Suprapubic skin (tissue), 4 donors: ENCODE measurements around the gene WDFY2. TPM values are rescaled to one million over a fixed set of nuclear protein-coding genes. Genes with fewer than 3 reads are reported as not detected.

Source experiments
- DNase-seq, 2 donors: peaks; one replicate each; pipeline ENCODE4 v3.0.0-alpha.2; 2019; ENCODE audit warnings: low spot score in 2 of 2
- H3K27ac ChIP-seq: fragments of 200-600 bp; sonication (generic); one replicate; pipeline ENCODE4 v1.5.1; 2019
- H3K27me3 ChIP-seq: fragments of 200-600 bp; sonication (generic); one replicate; pipeline ENCODE4 v1.5.1; 2019
- H3K36me3 ChIP-seq: fragments of 200-600 bp; sonication (generic); one replicate; pipeline ENCODE4 v1.5.1; 2019
- H3K4me1 ChIP-seq: fragments of 200-600 bp; sonication (generic); one replicate; pipeline ENCODE4 v1.5.1; 2019
- H3K4me3 ChIP-seq: fragments of 200-600 bp; sonication (generic); one replicate; pipeline ENCODE4 v1.5.1; 2019; ENCODE audit warnings: mild to moderate bottlenecking
- H3K9me3 ChIP-seq: fragments of 200-600 bp; sonication (generic); one replicate; pipeline ENCODE4 v1.5.1; 2019
- EP300 ChIP-seq: sonication (generic); formaldehyde crosslinking; IDR thresholded peaks from one replicate; pipeline ENCODE4 v1.6.1; 2017; ENCODE audit warnings: antibody characterized with exemption
- POLR2A ChIP-seq, 2 donors: fragments of 450-650 bp; IDR thresholded peaks; one replicate each; pipeline ENCODE4 v1.6.1; 2017; ENCODE audit warnings: antibody characterized with exemption in 2 of 2, mild to moderate bottlenecking in 2 of 2, moderate library complexity in 2 of 2
- POLR2AphosphoS5 ChIP-seq, 3 donors: sonication (generic); formaldehyde crosslinking; IDR thresholded peaks; one replicate each; pipeline ENCODE4 v1.6.1; 2017; ENCODE audit warnings: antibody characterized with exemption in 3 of 3
- WGBS: methylation state at CpG from one replicate; pipeline ENCODE4 v1.1.5; 2018; 5-methylcytosine and 5-hydroxymethylcytosine counted together
- total RNA-seq, 4 donors: library from RNA; depleted of rRNA; stranded (reverse); fragments of >200 nt; gene quantifications; one replicate each; pipeline ENCODE4 v1.1.0, GENCODE V29; 2016
- TF ChIP-seq, protein P1 (sequence below), 2 donors: fragments of 200-600 bp in 1 of 2; fragments of 450-650 bp in 1 of 2; sonication (generic) in 1 of 2; IDR thresholded peaks; one replicate each; pipeline ENCODE4 v1.5.1; 2016 to 2019; ENCODE audit warnings: antibody characterized with exemption in 2 of 2, mild to moderate bottlenecking in 1 of 2, moderate library complexity in 1 of 2

WDFY2 gene
- total RNA-seq, 4 donors from 2014 or later = 35.3 to 99.2 (median 40.4) TPM

DNA sequence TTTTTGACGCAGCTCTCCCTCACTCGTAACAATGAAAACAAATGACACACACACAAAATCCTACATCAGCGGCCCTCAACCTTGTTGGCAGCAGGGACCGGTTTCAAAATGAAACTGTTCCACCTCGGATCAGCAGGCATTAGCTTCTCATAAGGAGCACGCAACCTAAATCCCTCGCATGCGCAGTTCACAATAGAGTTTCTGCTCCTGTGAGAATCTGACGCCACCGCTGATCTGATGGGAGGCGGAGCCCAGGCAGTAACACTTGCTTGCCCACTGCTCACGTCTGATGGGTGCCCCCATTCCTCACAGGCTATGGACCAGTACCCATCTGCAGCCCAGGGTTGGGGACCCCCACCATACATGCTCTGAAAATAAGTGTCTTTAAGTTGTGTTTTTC, 176.3 kb downstream of the WDFY2 start:
- Histone ChIP-seq H3K27ac (no peak overlapping the region), H3K4me1 (peaks cover 19% of the 10 kb centered on the region), H3K36me3 (peaks cover 72% of the 10 kb centered on the region), H3K4me3 (no peak overlapping the region), H3K9me3 (no peaks in the 10 kb centered on the region), H3K27me3 (no peaks in the 10 kb centered on the region)
- no peak for DNase-seq
- 85% methylated on average over 12 of the region's 12 CpGs for WGBS
- TF ChIP-seq POLR2A (IDR thresholded peaks at IDR 0.05) = no peak
- TF ChIP-seq POLR2AphosphoS5 (IDR thresholded peaks at IDR 0.05) = no peak
- TF ChIP-seq, protein P1, sequence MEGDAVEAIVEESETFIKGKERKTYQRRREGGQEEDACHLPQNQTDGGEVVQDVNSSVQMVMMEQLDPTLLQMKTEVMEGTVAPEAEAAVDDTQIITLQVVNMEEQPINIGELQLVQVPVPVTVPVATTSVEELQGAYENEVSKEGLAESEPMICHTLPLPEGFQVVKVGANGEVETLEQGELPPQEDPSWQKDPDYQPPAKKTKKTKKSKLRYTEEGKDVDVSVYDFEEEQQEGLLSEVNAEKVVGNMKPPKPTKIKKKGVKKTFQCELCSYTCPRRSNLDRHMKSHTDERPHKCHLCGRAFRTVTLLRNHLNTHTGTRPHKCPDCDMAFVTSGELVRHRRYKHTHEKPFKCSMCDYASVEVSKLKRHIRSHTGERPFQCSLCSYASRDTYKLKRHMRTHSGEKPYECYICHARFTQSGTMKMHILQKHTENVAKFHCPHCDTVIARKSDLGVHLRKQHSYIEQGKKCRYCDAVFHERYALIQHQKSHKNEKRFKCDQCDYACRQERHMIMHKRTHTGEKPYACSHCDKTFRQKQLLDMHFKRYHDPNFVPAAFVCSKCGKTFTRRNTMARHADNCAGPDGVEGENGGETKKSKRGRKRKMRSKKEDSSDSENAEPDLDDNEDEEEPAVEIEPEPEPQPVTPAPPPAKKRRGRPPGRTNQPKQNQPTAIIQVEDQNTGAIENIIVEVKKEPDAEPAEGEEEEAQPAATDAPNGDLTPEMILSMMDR (IDR thresholded peaks at IDR 0.05) = no peak
- TF ChIP-seq EP300 = no peak

DNA sequence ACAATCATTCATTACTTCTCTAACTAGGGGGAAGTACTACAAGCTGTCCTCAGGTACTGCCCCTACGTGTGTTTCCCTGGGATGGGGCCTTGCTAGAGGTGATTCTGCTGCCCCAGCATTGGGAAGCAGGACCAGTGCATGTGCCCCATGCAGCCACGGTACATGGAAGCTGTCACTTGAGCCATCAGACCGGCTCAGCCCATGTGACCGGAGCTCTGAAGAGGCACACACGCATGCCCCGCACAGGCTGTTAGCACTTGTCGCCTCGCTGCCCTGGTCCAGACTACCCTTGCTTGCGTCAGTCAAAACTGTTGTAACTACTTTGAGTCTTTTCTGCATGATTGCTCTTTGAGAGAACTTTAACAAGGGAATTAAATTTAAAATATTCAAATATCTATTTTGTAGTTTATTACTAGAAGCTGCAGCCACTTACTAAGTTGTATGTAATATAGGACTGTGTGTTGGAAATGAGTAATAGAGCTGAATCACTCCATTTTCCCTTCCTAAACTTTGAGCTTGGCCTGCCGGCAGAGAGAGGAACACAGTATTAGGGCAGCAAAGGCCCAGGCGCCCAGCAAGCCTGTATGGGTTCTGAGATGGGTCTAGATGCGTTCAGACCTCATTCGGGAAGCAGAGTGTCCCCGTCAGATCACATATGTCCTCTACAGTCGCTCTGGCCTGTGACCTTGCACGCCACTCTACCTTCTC, 177.5 kb downstream of the WDFY2 start:
- 95% methylated on average over 16 of the region's 16 CpGs for WGBS
- Histone ChIP-seq H3K27ac (no peak overlapping the region), H3K4me3 (no peak overlapping the region), H3K36me3 (peaks cover 70% of the 10 kb centered on the region), H3K9me3 (no peaks in the 10 kb centered on the region), H3K27me3 (no peaks in the 10 kb centered on the region), H3K4me1 (peaks cover 19% of the 10 kb centered on the region)
- no peak for DNase-seq
- TF ChIP-seq POLR2AphosphoS5 (IDR thresholded peaks at IDR 0.05) (no peak), EP300 (no peak), POLR2A (IDR thresholded peaks at IDR 0.05) (no peak)
- TF ChIP-seq, protein P1 (IDR thresholded peaks at IDR 0.05) = no peak

GRCh38 chr13:51763486-51763885, 179.2 kb downstream of the WDFY2 start:
- 83% methylated on average over 2 of the region's 2 CpGs for WGBS
- DNase-seq = no peak
- peaks cover 21% of the 10 kb centered on the region for H3K4me1 ChIP-seq
- no peak for TF ChIP-seq POLR2A (IDR thresholded peaks at IDR 0.05)
- TF ChIP-seq, protein P1 (IDR thresholded peaks at IDR 0.05) = no peak
- no peak for TF ChIP-seq POLR2AphosphoS5 (IDR thresholded peaks at IDR 0.05)
- no peak for TF ChIP-seq EP300
- H3K27ac ChIP-seq = peak overlapping the region; percentile 69
- H3K4me3 ChIP-seq = no peak overlapping the region
- no peaks in the 10 kb centered on the region for H3K27me3 ChIP-seq
- no peaks in the 10 kb centered on the region for H3K9me3 ChIP-seq
- peaks cover 65% of the 10 kb centered on the region for H3K36me3 ChIP-seq

- peaks cover 55% of the 10 kb centered on the region for H3K36me3 ChIP-seq
- 47% methylated on average over 8 of the region's 12 CpGs for WGBS
- H3K9me3 ChIP-seq = no peaks in the 10 kb centered on the region
These were observed 180.2 kb downstream of the WDFY2 start for GRCh38 chr13:51764184-51765141.

More at GRCh38 chr13:51764184-51765141, 180.2 kb downstream of the WDFY2 start:
- Histone ChIP-seq H3K4me1 (peaks cover 31% of the 10 kb centered on the region), H3K27me3 (no peaks in the 10 kb centered on the region), H3K4me3 (no peak overlapping the region), H3K27ac (peak overlapping the region; percentile 69)
- TF ChIP-seq POLR2A (IDR thresholded peaks at IDR 0.05) (no peak), EP300 (no peak), POLR2AphosphoS5 (IDR thresholded peaks at IDR 0.05) (peak in 2 of 3 donors; percentile 26 to 31)
- TF ChIP-seq, protein P1 (IDR thresholded peaks at IDR 0.05) = no peak
- DNase-seq = peak in 1 of 2 donors; percentile 91
